Neural progenitor cell (in vitro differentiated cells): Measurements from ENCODE around the gene AKAP6.

Experiments
- EZH2 ChIP-seq: fragments of 200-600 bp; sonication (generic); IDR thresholded peaks from 2 replicates; pipeline ENCODE4 v1.6.1; 2017; ENCODE audit warnings: antibody characterized with exemption, mild to moderate bottlenecking, moderate library complexity
- EZH2phosphoT487 ChIP-seq: fragments of 200-600 bp; sonication (generic); IDR thresholded peaks from 2 replicates; pipeline ENCODE4 v1.6.1; 2017; ENCODE audit warnings: antibody characterized with exemption
- TF ChIP-seq, protein P1 (sequence below): fragments of 200-600 bp; sonication (generic); IDR thresholded peaks from 2 replicates; pipeline ENCODE4 v1.5.1; 2017; ENCODE audit warnings: antibody characterized with exemption, mild to moderate bottlenecking

DNA sequence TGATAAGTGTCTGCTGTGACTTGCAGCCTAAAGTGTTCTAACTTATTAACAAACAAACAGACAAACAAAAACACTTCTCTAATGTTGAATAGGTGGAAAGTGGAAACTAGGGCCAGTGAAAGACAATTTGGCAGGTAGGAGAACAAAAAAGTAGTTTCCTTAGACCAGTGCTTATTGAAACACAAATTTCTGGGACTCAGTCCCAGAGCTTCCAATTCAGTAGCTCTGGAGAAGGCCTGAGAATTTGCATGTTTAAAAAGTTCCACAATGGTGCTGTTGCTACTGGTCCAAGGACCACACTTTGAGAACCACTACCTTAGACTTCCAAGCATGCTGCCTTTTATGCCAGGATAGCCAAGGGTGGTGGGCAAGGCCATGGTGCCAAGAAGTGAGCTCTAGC is 67.8 kb downstream of the AKAP6 start:
- TF ChIP-seq EZH2phosphoT487 (no peak), EZH2 (no peak)
- TF ChIP-seq, protein P1, sequence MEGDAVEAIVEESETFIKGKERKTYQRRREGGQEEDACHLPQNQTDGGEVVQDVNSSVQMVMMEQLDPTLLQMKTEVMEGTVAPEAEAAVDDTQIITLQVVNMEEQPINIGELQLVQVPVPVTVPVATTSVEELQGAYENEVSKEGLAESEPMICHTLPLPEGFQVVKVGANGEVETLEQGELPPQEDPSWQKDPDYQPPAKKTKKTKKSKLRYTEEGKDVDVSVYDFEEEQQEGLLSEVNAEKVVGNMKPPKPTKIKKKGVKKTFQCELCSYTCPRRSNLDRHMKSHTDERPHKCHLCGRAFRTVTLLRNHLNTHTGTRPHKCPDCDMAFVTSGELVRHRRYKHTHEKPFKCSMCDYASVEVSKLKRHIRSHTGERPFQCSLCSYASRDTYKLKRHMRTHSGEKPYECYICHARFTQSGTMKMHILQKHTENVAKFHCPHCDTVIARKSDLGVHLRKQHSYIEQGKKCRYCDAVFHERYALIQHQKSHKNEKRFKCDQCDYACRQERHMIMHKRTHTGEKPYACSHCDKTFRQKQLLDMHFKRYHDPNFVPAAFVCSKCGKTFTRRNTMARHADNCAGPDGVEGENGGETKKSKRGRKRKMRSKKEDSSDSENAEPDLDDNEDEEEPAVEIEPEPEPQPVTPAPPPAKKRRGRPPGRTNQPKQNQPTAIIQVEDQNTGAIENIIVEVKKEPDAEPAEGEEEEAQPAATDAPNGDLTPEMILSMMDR: no peak
